ENCODE results near the gene DEPP1. TPM values are rescaled to one million over a fixed set of nuclear protein-coding genes. Genes with fewer than 3 reads are reported as not detected.
A peak's percentile ranks its signal among the peaks of the same experiment; 100 is the strongest.

Gene DEPP1
- total and polyA plus RNA-seq, 4 donors, result 10.7 to 79.3 (median 33.5) TPM

GRCh38 chr10:44975431-44976331, 2.9 kb downstream of the DEPP1 start:
- H3K4me3 ChIP-seq (ENCODE audit: low read depth in 1 of 3, low read length in 3 of 3), result peak overlapping the region in 2 of 3 donors; percentile 68 to 88
- no peaks in the 10 kb centered on the region for H3K9me3 ChIP-seq (ENCODE audit: control insufficient read depth in 4 of 4, low read length in 3 of 4)
- TF ChIP-seq RXRA (IDR thresholded peaks at IDR 0.05) (peak; percentile 16 to 33), NR2F2 (IDR thresholded peaks at IDR 0.05) (peak; percentile 35), TAF1 (conservative IDR thresholded peaks at IDR 0.05) (no peak), HNF4A (conservative IDR thresholded peaks at IDR 0.05) (no peak), ATF3 (IDR thresholded peaks at IDR 0.05) (no peak), MAX (IDR thresholded peaks at IDR 0.05) (no peak), HNF4G (IDR thresholded peaks at IDR 0.05) (no peak), YY1 (IDR thresholded peaks at IDR 0.05) (no peak), CTCF (IDR thresholded peaks at IDR 0.05; ENCODE audit: low read depth, low read length, missing input control) (no peak), GABPA (IDR thresholded peaks at IDR 0.05 in 1 of 2, conservative IDR thresholded peaks at IDR 0.05 in 1 of 2) (no peak), EGR1 (IDR thresholded peaks at IDR 0.05; ENCODE audit: low read depth in 2 of 2) (no peak), FOXA2 (IDR thresholded peaks at IDR 0.05) (no peak), FOXA1 (IDR thresholded peaks at IDR 0.05) (no peak), SP1 (IDR thresholded peaks at IDR 0.05) (peak; percentile 18), JUND (IDR thresholded peaks at IDR 0.05) (peak in 1 of 2 donors; percentile 59), RAD21 (IDR thresholded peaks at IDR 0.05) (no peak), ZBTB33 (IDR thresholded peaks at IDR 0.05) (no peak), REST (IDR thresholded peaks at IDR 0.05) (no peak)
- peaks cover 0 to 5% (median under 1%) of the 10 kb centered on the region in 4 donors for H3K36me3 ChIP-seq (ENCODE audit: control insufficient read depth in 4 of 4, insufficient read depth in 3 of 4, low read depth in 1 of 4, low read length in 3 of 4)
- no peaks in the 10 kb centered on the region for H3K27me3 ChIP-seq (ENCODE audit: control insufficient read depth in 4 of 4, insufficient read depth in 4 of 4, low read length in 3 of 4)
- peak overlapping the region in 1 of 2 donors; percentile 29 for H3K9ac ChIP-seq (ENCODE audit: low read depth in 1 of 2, low read length in 2 of 2)
- H3K4me1 ChIP-seq (ENCODE audit: control insufficient read depth in 4 of 4, insufficient read depth in 4 of 4, low read length in 3 of 4), result peaks cover 14 to 41% (median 33%) of the 10 kb centered on the region in 4 donors
- peak overlapping the region; percentile 91 to 94 for H3K27ac ChIP-seq (ENCODE audit: low read depth in 1 of 2, low read length in 2 of 2)
- no peak for DNase-seq (ENCODE audit: low spot score)
- 14% methylated on average over 10 of the region's 10 CpGs for WGBS
